LNCaP clone FGC (cell line): ENCODE measurements around the gene STK11IP.

Source experiments
- DNase-seq: peaks from one replicate; pipeline ENCODE4 v3.0.0-alpha.2; 2011; ENCODE audit warnings: low read depth
- H3K4me3 ChIP-seq: 2 replicates; pipeline ENCODE4 v1.5.1; 2011; ENCODE audit warnings: mild to moderate bottlenecking, low read depth, low read length, control low read depth
- CTCF ChIP-seq: IDR thresholded peaks from 2 replicates; pipeline ENCODE4 v1.5.1; 2012; ENCODE audit warnings: mild to moderate bottlenecking; ENCODE audit not compliant: control insufficient read depth, insufficient read depth; ENCODE audit errors: extremely low read depth

STK11IP gene

DNA sequence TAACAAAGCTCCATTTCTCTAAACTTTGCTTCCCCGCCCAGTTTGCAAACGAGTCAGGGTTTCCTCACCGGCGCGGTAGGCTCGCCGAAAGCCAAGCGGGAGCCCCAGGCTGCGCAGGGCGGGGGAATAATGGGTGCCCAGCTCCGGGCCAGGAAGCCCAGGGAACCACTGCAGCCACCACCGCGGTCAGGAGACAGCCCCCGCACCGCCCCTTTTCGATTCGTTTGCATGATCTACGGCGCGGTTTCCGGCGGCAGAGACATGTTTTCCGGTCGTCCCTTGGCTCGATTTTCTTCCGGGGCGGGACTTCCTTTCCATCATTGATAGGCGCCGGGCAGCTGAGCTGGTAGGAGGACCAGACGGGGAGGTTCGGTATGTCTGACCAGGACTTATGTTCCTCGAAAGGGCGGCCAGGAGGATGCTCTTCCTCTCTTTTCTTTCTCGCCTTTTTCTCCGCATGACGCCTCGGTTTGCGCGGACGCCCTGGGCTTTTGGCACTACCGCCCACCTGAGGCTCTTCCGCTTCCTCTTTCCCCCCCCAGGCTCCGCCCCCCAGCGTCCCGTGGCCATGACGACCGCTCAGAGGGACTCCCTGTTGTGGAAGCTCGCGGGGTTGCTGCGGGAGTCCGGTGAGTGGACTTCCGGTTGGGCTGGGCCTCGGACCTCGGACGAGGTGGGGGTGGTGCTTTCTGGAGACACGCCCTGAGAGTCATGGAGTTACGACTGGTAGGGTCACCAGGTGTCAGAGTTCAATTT, at the start of gene STK11IP:
Gene STK11IP, plus strand, starts transcription at position 306 of the 756 bp plus-strand sequence. Its CDS starts 263 bp downstream, at position 569.
- no peak for TF ChIP-seq CTCF
- peak; percentile 90 for DNase-seq
- H3K4me3 ChIP-seq, result peak within 1 kb of the TSS; percentile 94

DNA sequence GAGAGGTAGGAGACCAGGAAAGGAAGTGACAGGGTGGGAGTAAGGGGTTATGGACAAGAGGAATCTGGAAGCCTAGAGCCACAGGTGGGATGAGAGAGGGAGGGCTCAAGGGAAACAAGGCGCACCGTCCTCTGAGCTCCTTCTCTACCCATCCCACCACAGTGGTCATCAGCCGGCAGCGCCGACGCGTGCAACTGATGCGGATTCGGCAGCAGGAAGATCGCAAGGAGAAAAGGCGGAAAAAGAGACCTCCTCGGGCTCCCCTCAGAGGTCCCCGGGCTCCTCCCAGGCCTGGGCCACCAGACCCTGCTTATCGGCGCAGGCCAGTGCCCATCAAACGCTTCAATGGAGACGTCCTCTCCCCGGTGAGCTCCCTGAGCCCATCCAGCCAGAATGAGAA, 48.7 kb upstream of the STK11IP start:
- TF ChIP-seq CTCF, result no peak
- DNase-seq, result no peak
- no peak overlapping the region for H3K4me3 ChIP-seq

- no peak overlapping the region for H3K4me3 ChIP-seq
- TF ChIP-seq CTCF, result no peak
- DNase-seq, result no peak
Measured at GRCh38 chr2:219549619-219550018, 48.0 kb upstream of the STK11IP start.

DNA sequence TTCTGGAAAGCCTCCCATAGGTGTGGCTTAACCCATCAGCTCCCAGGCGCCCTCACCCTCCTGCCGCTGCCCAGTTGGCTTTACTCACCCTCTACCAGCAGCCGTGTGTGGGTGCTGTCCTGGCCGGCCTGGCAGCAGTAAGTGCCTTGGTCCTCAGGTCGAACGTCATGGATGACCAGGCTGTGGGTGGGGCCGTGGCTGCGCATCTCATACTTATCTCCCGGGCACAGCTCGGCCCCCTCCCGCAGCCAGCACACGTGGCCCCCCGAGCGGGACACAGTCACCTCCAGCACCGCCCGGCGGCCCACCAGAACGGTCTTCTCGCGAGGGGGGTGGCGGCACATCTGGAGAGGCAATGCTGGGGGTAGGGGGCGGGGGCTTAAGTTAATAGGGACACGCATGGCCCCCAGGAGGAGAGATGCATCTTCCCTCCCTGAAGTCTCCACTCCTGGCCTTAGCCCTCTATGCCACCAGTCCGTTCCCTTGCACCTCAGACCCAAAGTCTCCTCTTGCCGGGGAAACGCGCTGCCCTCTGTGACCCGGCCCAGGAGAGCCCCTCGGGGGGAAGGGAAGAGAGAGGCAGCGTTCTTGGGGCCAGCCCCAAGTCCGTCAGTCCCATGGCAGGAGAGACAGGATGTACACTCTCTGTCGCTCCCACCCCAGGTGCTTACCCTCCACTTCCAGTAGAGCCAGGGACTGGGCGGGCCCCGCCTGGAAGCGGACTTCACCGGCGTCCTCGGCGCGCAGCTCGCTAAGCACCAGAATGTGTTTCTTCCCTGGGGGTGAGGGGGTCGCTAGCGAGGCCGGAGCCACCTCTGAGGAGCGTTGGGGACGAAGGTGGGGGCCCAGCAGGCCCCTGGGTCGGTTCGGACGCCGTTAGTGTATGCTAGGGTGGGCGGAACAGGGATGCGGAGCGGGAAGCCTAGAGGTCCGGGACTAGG, 45.9 kb upstream of the STK11IP start:
- DNase-seq, result no peak
- peak overlapping the region; percentile 45 for H3K4me3 ChIP-seq
- no peak for TF ChIP-seq CTCF

DNA sequence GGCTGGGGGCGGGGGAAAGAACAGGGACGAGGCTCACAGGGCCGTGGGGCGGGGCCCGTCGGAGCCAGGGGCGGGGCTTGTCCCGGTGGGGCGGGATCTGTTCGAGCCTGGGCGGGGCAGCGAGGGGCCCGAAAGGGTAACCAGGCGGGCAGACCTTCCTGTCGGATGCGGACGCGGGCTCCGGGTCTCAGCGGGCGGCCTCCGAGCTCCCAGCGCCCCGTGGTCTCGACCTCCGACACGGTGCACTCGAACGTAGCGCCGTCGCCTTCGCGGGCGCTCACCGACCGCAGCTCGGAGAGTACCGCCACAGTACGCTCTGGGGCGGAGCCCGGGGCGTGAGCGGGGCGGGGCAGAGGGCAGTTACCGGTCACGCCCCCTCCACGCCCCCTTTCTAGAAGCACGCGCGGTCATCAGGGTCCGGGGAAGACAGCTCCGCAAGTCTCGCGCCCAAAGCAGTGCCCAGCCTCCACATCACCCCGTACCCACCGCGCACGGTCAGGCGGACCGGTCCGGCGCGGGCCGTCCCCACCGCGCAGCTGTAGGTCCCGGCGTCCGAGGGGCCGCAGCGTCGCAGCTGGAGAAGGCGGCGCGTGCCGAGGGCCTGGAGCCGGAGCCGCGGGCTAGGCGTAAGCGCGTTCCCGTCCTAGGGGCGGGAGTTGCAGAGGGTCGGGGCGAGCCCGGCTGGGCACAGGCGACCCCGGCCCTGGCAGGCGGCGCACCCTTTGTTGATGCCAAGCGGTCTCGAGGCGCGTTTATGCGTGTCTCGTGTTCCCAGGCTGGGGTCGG, 45.1 kb upstream of the STK11IP start:
- peak overlapping the region; percentile 45 for H3K4me3 ChIP-seq
- no peak for DNase-seq
- no peak for TF ChIP-seq CTCF

GRCh38 chr2:219553168-219553417, 44.6 kb upstream of the STK11IP start:
- H3K4me3 ChIP-seq, result peak overlapping the region; percentile 45
- no peak for TF ChIP-seq CTCF
- DNase-seq, result no peak
